Spleen (tissue), 11 donors: ENCODE results near the gene TTC9C. TPM values are rescaled to one million over a fixed set of nuclear protein-coding genes. Genes with fewer than 3 reads are reported as not detected.
A peak's percentile ranks its signal among the peaks of the same experiment; 100 is the strongest.
"Not testable (repeated sequence)": the region's sequence is repeated elsewhere in the genome, so short reads cannot be mapped to it uniquely, and the experiment has no call there.

Experiments used
- DNase-seq: peaks from one replicate; pipeline ENCODE4 v3.0.0-alpha.2; 2020
- H3K27ac ChIP-seq, 8 donors: fragments of 200-600 bp; sonication (generic) in 7 of 8; 1 replicate in 4 of 8; 2 replicates in 4 of 8; pipeline versions ENCODE4 v1.5.0 to v1.8.0; 2016 to 2021; ENCODE audit warnings: inconsistent platforms in 4 of 8, mild to moderate bottlenecking in 4 of 8, moderate library complexity in 1 of 8
- H3K27me3 ChIP-seq, 7 donors: fragments of 200-600 bp; sonication (generic) in 6 of 7; replicated peaks in 1 of 7; 1 replicate in 4 of 7; 2 replicates in 3 of 7; pipeline versions ENCODE4 v1.5.0 to v1.8.0; 2016 to 2021; ENCODE audit warnings: inconsistent platforms in 3 of 7, mild to moderate bottlenecking in 1 of 7
- H3K36me3 ChIP-seq, 6 donors: fragments of 200-600 bp; sonication (generic) in 5 of 6; 1 replicate in 4 of 6; 2 replicates in 2 of 6; pipeline versions ENCODE4 v1.5.0 to v1.8.0; 2016 to 2021; ENCODE audit warnings: inconsistent platforms in 2 of 6
- H3K4me1 ChIP-seq, 6 donors: fragments of 200-600 bp; sonication (generic) in 5 of 6; 1 replicate in 3 of 6; 2 replicates in 3 of 6; pipeline versions ENCODE4 v1.5.0 to v1.8.0; 2016 to 2021; ENCODE audit warnings: inconsistent platforms in 3 of 6
- H3K4me3 ChIP-seq, 8 donors: fragments of 200-600 bp; sonication (generic) in 7 of 8; 1 replicate in 4 of 8; 2 replicates in 4 of 8; pipeline versions ENCODE4 v1.5.0 to v1.8.0; 2016 to 2021; ENCODE audit warnings: inconsistent platforms in 4 of 8, mild to moderate bottlenecking in 4 of 8, moderate library complexity in 2 of 8
- H3K9me3 ChIP-seq, 8 donors: fragments of 200-600 bp; sonication (generic) in 7 of 8; 1 replicate in 4 of 8; 2 replicates in 4 of 8; pipeline versions ENCODE4 v1.5.0 to v1.8.0; 2016 to 2021; ENCODE audit warnings: inconsistent platforms in 4 of 8
- POLR2A ChIP-seq, 3 donors: fragments of 450-650 bp; IDR thresholded peaks; one replicate each; pipeline ENCODE4 v1.5.1; 2017; ENCODE audit warnings: antibody characterized with exemption in 3 of 3, mild to moderate bottlenecking in 1 of 3
- POLR2AphosphoS5 ChIP-seq, 3 donors: sonication (generic); formaldehyde crosslinking; IDR thresholded peaks; one replicate each; pipeline ENCODE4 v1.5.1; 2017; ENCODE audit warnings: antibody characterized with exemption in 3 of 3
- WGBS, 5 donors: extraction: QIAGEN DNeasy Blood & Tissue Kit in 3 of 5; methylation state at CpG; one replicate each; pipeline versions ENCODE4 v1.1.5 to v1.1.7; 2013 to 2018; 5-methylcytosine and 5-hydroxymethylcytosine counted together
- intact Hi-C: fragments of 100-400 bp; cut with DNase I; formaldehyde crosslinking; loops from one replicate; pipeline ENCODE4 v1.15.0; 2023; ENCODE audit warnings: low total_unique reads
- polyA plus RNA-seq, 3 donors: library from polyadenylated mRNA; stranded (reverse); fragments of 200-250 nt; gene quantifications; one replicate each; pipeline ENCODE4 v1.2.1, GENCODE V29; 2013
- total RNA-seq, 7 donors: library from RNA; depleted of rRNA in 3 of 7; stranded (reverse); fragments of >200 nt in 3 of 7; fragmentation: NEBNext Ultra II Directional in 4 of 7; extraction: Animal tissue kit (Norgen Biotek cat#: 25700) in 4 of 7; gene quantifications; one replicate each; pipeline versions ENCODE4 v1.1.0 to v1.2.1, GENCODE V29; 2016 to 2021
- TF ChIP-seq, protein P1 (sequence below), 11 experiments: fragments of 200-600 bp in 7 of 11; fragments of 450-650 bp in 4 of 11; sonication (generic) in 4 of 11; IDR thresholded peaks in 8 of 11; conservative IDR thresholded peaks in 3 of 11; 1 replicate in 7 of 11; 2 replicates in 4 of 11; pipeline versions ENCODE4 v1.4.0 to v1.8.0; 2016 to 2021; ENCODE audit warnings: antibody characterized with exemption in 11 of 11, inconsistent platforms in 4 of 11, mild to moderate bottlenecking in 1 of 11
- donor health status: healthy with polysubstance abuse.
- donor health status: DM: no; HTN: no; CAD: no; lungs with moderate emphysema.
- donor health status: DM: no; HTN: no; CAD: no.
- donor health status: Bipolar disorder and iron deficiency.
- donor health status: healthy.
- donor health status: DM: no; HTN: no; CAD: no.
- donor health status: DM: yes; HTN: yes; CAD: no.

The TTC9C gene
- total and polyA plus RNA-seq, 10 donors, result 25.4 to 47.1 (median 30.9) TPM

DNA sequence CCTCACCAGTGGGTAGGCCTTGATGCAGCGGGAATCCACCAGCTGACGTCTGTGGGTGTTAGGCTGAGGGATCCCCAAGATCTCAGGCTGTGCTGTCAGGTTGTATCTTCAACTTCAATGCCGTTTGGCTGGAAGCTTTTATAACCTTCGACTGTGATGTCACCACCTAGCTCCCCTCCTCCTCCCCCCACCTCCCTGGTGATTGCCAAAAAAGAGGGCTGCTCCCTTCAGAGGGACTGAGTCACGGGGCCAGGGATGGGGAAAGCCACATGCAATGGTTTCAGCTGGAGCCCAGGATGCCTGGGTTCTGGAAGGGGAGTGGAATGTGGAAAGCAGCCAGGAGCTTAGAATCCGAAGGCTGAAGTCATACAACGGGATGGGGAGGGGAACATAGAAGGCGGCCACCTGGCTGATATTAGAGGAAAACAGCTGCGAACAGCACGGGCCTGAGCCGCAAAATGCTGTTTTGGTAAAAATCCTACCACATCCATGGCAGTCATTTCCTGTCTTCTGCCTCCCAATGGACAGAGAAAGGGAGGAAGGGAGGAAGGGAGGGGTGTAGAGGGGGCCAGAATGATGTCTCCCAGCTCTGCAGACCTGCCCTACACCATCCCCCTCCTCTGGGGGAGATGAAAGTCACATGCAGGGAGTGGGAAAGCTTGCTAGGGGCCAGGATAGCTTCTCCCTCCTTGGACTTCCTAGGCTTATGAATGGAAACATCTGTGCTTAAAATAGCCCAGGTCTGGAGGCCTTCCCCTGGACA lies 38.7 kb upstream of the TTC9C start, which contains the start of gene LRRN4CL:
Gene LRRN4CL (minus strand): TSS at position 110 of the 763 bp plus-strand sequence. CDS start 1,022 bp downstream, outside the sequence.
- H3K9me3 ChIP-seq, result no peaks in the 10 kb centered on the region
- no peak for DNase-seq
- peaks cover 6 to 23% (median 16%) of the 10 kb centered on the region in 7 donors for H3K27me3 ChIP-seq
- H3K36me3 ChIP-seq, result peaks cover 3 to 52% (median 30%) of the 10 kb centered on the region in 6 donors
- 68 to 85% (median 78%) methylated on average over 11 of the region's 11 CpGs for WGBS, 5 donors
- H3K4me1 ChIP-seq, result peaks cover 0 to 15% (median 6%) of the 10 kb centered on the region in 6 donors
- TF ChIP-seq, protein P1, sequence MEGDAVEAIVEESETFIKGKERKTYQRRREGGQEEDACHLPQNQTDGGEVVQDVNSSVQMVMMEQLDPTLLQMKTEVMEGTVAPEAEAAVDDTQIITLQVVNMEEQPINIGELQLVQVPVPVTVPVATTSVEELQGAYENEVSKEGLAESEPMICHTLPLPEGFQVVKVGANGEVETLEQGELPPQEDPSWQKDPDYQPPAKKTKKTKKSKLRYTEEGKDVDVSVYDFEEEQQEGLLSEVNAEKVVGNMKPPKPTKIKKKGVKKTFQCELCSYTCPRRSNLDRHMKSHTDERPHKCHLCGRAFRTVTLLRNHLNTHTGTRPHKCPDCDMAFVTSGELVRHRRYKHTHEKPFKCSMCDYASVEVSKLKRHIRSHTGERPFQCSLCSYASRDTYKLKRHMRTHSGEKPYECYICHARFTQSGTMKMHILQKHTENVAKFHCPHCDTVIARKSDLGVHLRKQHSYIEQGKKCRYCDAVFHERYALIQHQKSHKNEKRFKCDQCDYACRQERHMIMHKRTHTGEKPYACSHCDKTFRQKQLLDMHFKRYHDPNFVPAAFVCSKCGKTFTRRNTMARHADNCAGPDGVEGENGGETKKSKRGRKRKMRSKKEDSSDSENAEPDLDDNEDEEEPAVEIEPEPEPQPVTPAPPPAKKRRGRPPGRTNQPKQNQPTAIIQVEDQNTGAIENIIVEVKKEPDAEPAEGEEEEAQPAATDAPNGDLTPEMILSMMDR (IDR thresholded peaks at IDR 0.05 in 8 of 11, conservative IDR thresholded peaks at IDR 0.05 in 3 of 11), result no peak
- no peak for TF ChIP-seq POLR2A (IDR thresholded peaks at IDR 0.05)
- TF ChIP-seq POLR2AphosphoS5 (IDR thresholded peaks at IDR 0.05), result no peak
- no peak within 1 kb of the TSS for H3K4me3 ChIP-seq
- intact Hi-C loops, result loop anchor here (10.0 kb wide), 2 partner anchors 265 to 295 kb away; no protein-coding TSS in a partner anchor
- H3K27ac ChIP-seq, result no peak within 1 kb of the TSS

DNA sequence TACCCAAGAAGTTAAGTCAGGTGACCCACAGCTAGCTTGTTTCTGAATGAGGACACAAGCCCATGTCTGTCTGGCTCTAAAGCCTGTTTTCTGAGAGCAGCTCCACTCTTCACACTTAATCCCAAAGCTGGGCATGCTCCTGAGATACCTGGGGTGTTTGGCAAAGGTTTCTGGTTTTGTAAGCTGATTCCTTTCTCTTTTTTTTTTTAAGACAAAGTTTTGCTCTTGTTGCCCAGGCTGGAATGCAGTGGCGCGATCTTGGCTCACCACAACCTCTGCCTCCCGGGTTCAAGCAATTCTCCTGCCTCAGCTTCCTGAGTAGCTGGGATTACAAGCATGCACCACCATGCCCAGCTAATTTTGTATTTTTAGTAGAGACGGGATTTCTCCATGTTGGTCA lies 34.7 kb upstream of the TTC9C start:
- intact Hi-C loops, result loop anchor here (10.0 kb wide), 2 partner anchors 269 to 299 kb away; no protein-coding TSS in a partner anchor
- not testable (repeated sequence) for H3K27ac ChIP-seq, H3K4me3 ChIP-seq, H3K9me3 ChIP-seq, H3K27me3 ChIP-seq, DNase-seq, H3K4me1 ChIP-seq
- H3K36me3 ChIP-seq, result peaks cover 3 to 52% (median 30%) of the 10 kb centered on the region in 6 donors
- 69 to 94% (median 75%) methylated on average over 4 of the region's 4 CpGs for WGBS, 5 donors

DNA sequence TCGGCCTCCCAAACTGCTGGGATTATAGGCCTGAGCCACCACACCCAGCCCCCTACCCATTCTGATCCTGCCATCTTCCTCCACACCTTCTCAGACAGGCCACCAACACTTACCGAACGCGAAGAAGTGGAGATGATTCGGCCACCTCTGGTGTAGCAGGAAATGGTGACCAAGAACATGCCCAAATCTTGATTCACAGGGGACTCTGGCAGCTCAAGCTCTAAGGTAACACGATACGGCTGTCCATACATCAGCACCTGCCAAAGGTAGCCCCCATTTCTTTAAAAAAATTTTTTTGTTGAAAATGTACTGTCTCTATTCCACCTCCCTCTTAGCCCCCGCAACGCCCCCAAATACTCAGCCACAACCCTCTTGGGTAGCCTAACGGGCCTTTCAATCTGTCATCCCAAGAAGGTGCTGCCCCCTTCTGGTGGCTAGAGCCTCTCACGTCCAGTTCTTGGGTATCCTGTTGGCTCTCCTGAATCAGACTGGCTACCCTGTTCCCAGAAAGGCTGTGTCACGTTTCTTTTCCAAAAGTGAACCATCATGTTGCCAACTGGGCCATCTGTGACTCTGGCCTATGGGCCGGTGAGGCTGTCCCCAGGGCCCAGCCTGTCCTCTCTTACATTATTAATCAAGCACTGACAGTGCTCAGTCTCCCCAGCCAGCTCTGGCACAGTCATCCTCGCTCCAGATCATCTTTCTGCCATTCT lies 33.7 kb upstream of the TTC9C start:
- peak; percentile 90 for DNase-seq
- H3K36me3 ChIP-seq, result peaks cover 3 to 47% (median 30%) of the 10 kb centered on the region in 6 donors
- H3K27ac ChIP-seq, result no peak overlapping the region
- peaks cover 0 to 9% (median 6%) of the 10 kb centered on the region in 6 donors for H3K4me1 ChIP-seq
- H3K4me3 ChIP-seq, result no peak overlapping the region
- TF ChIP-seq POLR2AphosphoS5 (IDR thresholded peaks at IDR 0.05), result peak in 1 of 3 donors; percentile 56
- TF ChIP-seq POLR2A (IDR thresholded peaks at IDR 0.05), result no peak
- TF ChIP-seq, protein P1 (IDR thresholded peaks at IDR 0.05 in 8 of 11, conservative IDR thresholded peaks at IDR 0.05 in 3 of 11), result peak; percentile 51 to 92 (median 81)
- WGBS, 5 donors, result 45 to 57% (median 52%) methylated on average over 14 of the region's 14 CpGs
- no peaks in the 10 kb centered on the region for H3K27me3 ChIP-seq
- H3K9me3 ChIP-seq, result no peaks in the 10 kb centered on the region
- intact Hi-C loops, result loop anchor here (10.0 kb wide), 2 partner anchors 270 to 300 kb away; no protein-coding TSS in a partner anchor

DNA sequence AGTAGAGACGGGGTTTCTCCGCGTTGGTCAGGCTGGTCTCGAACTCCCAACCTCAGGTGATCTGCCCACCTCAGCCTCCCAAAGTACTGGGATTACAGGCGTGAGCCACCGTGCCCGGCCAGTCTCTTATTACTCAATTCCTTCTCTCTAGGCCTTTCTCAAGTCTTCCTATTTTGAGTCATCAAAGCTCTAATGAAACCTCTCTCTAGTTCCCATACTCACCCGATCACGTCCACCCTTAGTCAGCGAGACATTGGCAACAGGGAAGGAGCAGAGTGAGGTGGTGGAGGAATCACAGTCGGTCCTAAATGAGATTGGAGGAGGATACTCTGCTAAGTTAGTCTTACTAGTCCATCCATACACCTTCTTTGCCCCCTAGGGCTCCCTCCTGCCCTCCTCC lies 26.0 kb upstream of the TTC9C start:
- Histone ChIP-seq H3K27ac (peak overlapping the region in 3 of 8 donors; percentile 33 to 56 (median 38)), H3K4me1 (peaks cover 15 to 45% (median 22%) of the 10 kb centered on the region in 6 donors), H3K9me3 (no peaks in the 10 kb centered on the region), H3K27me3 (no peaks in the 10 kb centered on the region), H3K4me3 (no peak overlapping the region), H3K36me3 (peaks cover 0 to 25% (median 3%) of the 10 kb centered on the region in 6 donors)
- DNase-seq, result no peak
- 62 to 83% (median 76%) methylated on average over 8 to 11 of the region's 11 CpGs for WGBS, 5 donors
- TF ChIP-seq POLR2AphosphoS5 (IDR thresholded peaks at IDR 0.05) (no peak), POLR2A (IDR thresholded peaks at IDR 0.05) (no peak)
- TF ChIP-seq, protein P1 (IDR thresholded peaks at IDR 0.05 in 8 of 11, conservative IDR thresholded peaks at IDR 0.05 in 3 of 11), result no peak
- intact Hi-C loops, result no loop called here

DNA sequence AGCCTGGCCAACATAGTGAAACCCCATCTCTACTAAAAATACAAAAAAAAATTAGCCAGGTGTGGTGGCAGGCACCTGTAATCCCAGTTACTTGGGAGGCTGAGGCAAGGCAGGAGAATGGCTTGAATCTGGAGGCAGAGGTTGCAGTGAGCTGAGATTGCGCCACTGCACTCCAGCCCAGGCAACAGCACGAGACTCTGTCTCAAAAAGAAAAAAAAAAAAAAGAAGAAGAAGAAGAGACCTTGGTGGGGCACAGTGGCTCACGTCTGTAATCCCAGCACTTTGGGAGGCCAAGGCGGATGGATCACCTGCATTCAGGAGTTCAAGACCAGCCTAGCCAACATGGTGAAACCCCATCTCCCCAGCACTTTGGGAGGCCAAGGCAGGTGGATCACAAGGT lies 24.4 kb upstream of the TTC9C start:
- H3K27me3 ChIP-seq, H3K4me3 ChIP-seq, intact Hi-C loops, DNase-seq, H3K9me3 ChIP-seq: not testable (repeated sequence)
- Histone ChIP-seq H3K36me3 (peaks cover 0 to 25% (median 3%) of the 10 kb centered on the region in 6 donors), H3K4me1 (peaks cover 26 to 62% (median 37%) of the 10 kb centered on the region in 6 donors), H3K27ac (peak overlapping the region in 1 of 8 donors; percentile 1)
- 66 to 87% (median 81%) methylated on average over 4 of the region's 4 CpGs for WGBS, 5 donors
